AG10803 (cell line): ENCODE data around the gene FOXP3.

Source experiments
- DNase-seq: peaks from one replicate; pipeline ENCODE4 v3.0.0; 2010; ENCODE audit warnings: low read depth
- H3K4me3 ChIP-seq: 2 replicates; pipeline ENCODE4 v1.5.1; 2011; ENCODE audit warnings: mild to moderate bottlenecking, low read length, control low read depth
- CTCF ChIP-seq: conservative IDR thresholded peaks from 2 replicates; pipeline ENCODE4 v1.5.1; 2011; ENCODE audit warnings: mild to moderate bottlenecking, low read length, control low read depth, inconsistent platforms

Gene FOXP3

GRCh38 chrX:49238735-49239134, 25.8 kb downstream of the FOXP3 start:
- no peak overlapping the region for H3K4me3 ChIP-seq
- no peak for DNase-seq

GRCh38 chrX:49237060-49237459, 27.4 kb downstream of the FOXP3 start:
- H3K4me3 ChIP-seq: no peak overlapping the region
- no peak for DNase-seq
- TF ChIP-seq CTCF: no peak

More at GRCh38 chrX:49238735-49239134, 25.8 kb downstream of the FOXP3 start:
- TF ChIP-seq CTCF: no peak

- H3K4me3 ChIP-seq: no peak overlapping the region
- DNase-seq: no peak
These were observed 30.5 kb downstream of the FOXP3 start for GRCh38 chrX:49233887-49234555.

GRCh38 chrX:49233176-49233575, 31.3 kb downstream of the FOXP3 start, which contains the start of gene CACNA1F:
Gene CACNA1F (minus strand): TSS chrX:49233340. CDS start chrX:49233309, 31 bp downstream.
- DNase-seq: no peak
- no peak for TF ChIP-seq CTCF
- no peak within 1 kb of the TSS for H3K4me3 ChIP-seq

More at GRCh38 chrX:49233887-49234555, 30.5 kb downstream of the FOXP3 start:
- TF ChIP-seq CTCF: no peak

GRCh38 chrX:49232525-49232924, 32.0 kb downstream of the FOXP3 start:
- DNase-seq: no peak
- no peak for TF ChIP-seq CTCF
- no peak overlapping the region for H3K4me3 ChIP-seq

- H3K4me3 ChIP-seq: no peak overlapping the region
- TF ChIP-seq CTCF: no peak
- DNase-seq: no peak
These were observed 33.0 kb downstream of the FOXP3 start for GRCh38 chrX:49231333-49232000.
